Ovary (tissue), 9 donors: ENCODE data around the gene GPR149. TPM values are rescaled to one million over a fixed set of nuclear protein-coding genes. Genes with fewer than 3 reads are reported as not detected.

Experiments
- DNase-seq, 5 donors: peaks; one replicate each; pipeline ENCODE4 v3.0.0-alpha.2; 2019 to 2020
- H3K27ac ChIP-seq, 2 donors: fragments of 200-600 bp; one replicate each; pipeline versions ENCODE4 v1.5.1 to v1.8.0; 2019 to 2022
- H3K27me3 ChIP-seq: fragments of 200-600 bp; one replicate; pipeline ENCODE4 v1.8.0; 2022
- H3K36me3 ChIP-seq: fragments of 200-600 bp; sonication (generic); one replicate; pipeline ENCODE4 v1.5.1; 2019
- H3K4me1 ChIP-seq: one replicate; pipeline ENCODE4 v1.8.1; 2013; ENCODE audit warnings: mild to moderate bottlenecking, moderate library complexity; ENCODE audit not compliant: insufficient read depth
- H3K4me3 ChIP-seq: fragments of 200-600 bp; sonication (generic); one replicate; pipeline ENCODE4 v1.5.1; 2017
- H3K9me3 ChIP-seq, 2 donors: fragments of 200-600 bp in 1 of 2; sonication (generic) in 1 of 2; one replicate each; pipeline versions ENCODE4 v1.5.1 to v1.8.1; 2013 to 2019; ENCODE audit warnings: mild to moderate bottlenecking in 1 of 2, moderate library complexity in 1 of 2
- CTCF ChIP-seq, 3 donors: fragments of 450-650 bp in 2 of 3; fragments of 200-600 bp in 1 of 3; IDR thresholded peaks; one replicate each; pipeline versions ENCODE4 v1.5.1 to v1.8.0; 2016 to 2022; ENCODE audit warnings: antibody characterized with exemption in 3 of 3, mild to moderate bottlenecking in 1 of 3
- EP300 ChIP-seq: sonication (generic); formaldehyde crosslinking; IDR thresholded peaks from one replicate; pipeline ENCODE4 v1.6.1; 2017; ENCODE audit warnings: antibody characterized with exemption
- POLR2A ChIP-seq: fragments of 450-650 bp; IDR thresholded peaks from one replicate; pipeline ENCODE4 v1.6.1; 2017; ENCODE audit warnings: antibody characterized with exemption, mild to moderate bottlenecking, moderate library complexity
- WGBS, 3 donors: extraction: QIAGEN DNeasy Blood & Tissue Kit in 1 of 3; methylation state at CpG; one replicate each; pipeline versions ENCODE4 v1.1.5 to v1.1.7; 2013 to 2017; 5-methylcytosine and 5-hydroxymethylcytosine counted together
- intact Hi-C, 4 donors: fragments of 100-400 bp; cut with DNase I; formaldehyde crosslinking; loops; one replicate each; pipeline versions ENCODE4 v1.11.0 to v1.15.1; 2022 to 2023
- polyA plus RNA-seq, 2 donors: library from polyadenylated mRNA; stranded (reverse); fragments of 200-250 nt in 1 of 2; fragments of 350-450 nt in 1 of 2; fragmentation: Illumina TruSeq in 1 of 2; extraction: RNeasy Lipid Tissue Mini Kit (QIAGEN cat#74804) in 1 of 2; gene quantifications; one replicate each; pipeline ENCODE4 v1.2.3, GENCODE V29; 2013 to 2014
- total RNA-seq, 7 donors: library from RNA; depleted of rRNA in 2 of 7; stranded (reverse); fragments of >200 nt in 2 of 7; fragmentation: NEBNext Ultra II Directional in 3 of 7; extraction: Animal tissue kit (Norgen Biotek cat#: 25700) in 3 of 7; gene quantifications; one replicate each; pipeline versions ENCODE4 v1.1.0 to v1.2.4, GENCODE V29; 2016 to 2023
- donor health status: DM: no; HTN: no; CAD: no; lungs with moderate emphysema.
- donor health status: DM: no; HTN: no; CAD: no.
- donor health status: Bipolar disorder and iron deficiency.
- donor health status: DM: yes; HTN: yes; CAD: no.
- donor health status: DM: no; HTN: no; CAD: no.
- donor health status: DM: yes; HTN: yes; CAD: no.

Gene GPR149
- total and polyA plus RNA-seq, 9 donors = not detected

GRCh38 chr3:154361099-154361498 is 68.9 kb downstream of the GPR149 start:
- no peak for DNase-seq
- H3K4me3 ChIP-seq = no peak overlapping the region
- intact Hi-C loops = no loop called here
- H3K27me3 ChIP-seq = no peaks in the 10 kb centered on the region
- no peak overlapping the region for H3K27ac ChIP-seq
- 58 to 68% (median 61%) methylated on average over 1 of the region's 1 CpG for WGBS, 3 donors
- no peaks in the 10 kb centered on the region for H3K4me1 ChIP-seq
- no peaks in the 10 kb centered on the region for H3K36me3 ChIP-seq
- TF ChIP-seq POLR2A (no peak), EP300 (no peak), CTCF (IDR thresholded peaks at IDR 0.05) (no peak)
- H3K9me3 ChIP-seq = no peaks in the 10 kb centered on the region

- no peaks in the 10 kb centered on the region for H3K36me3 ChIP-seq
- TF ChIP-seq CTCF (IDR thresholded peaks at IDR 0.05) (no peak), EP300 (no peak), POLR2A (no peak)
- no peak for DNase-seq
- intact Hi-C loops = no loop called here
- no peaks in the 10 kb centered on the region for H3K4me1 ChIP-seq
- no peak overlapping the region for H3K27ac ChIP-seq
- no peak overlapping the region for H3K4me3 ChIP-seq
- H3K27me3 ChIP-seq = no peaks in the 10 kb centered on the region
- H3K9me3 ChIP-seq = no peaks in the 10 kb centered on the region
- 9 to 20% (median 15%) methylated on average over 1 of the region's 1 CpG for WGBS, 3 donors
These were observed 74.0 kb downstream of the GPR149 start for GRCh38 chr3:154356009-154356408.

DNA sequence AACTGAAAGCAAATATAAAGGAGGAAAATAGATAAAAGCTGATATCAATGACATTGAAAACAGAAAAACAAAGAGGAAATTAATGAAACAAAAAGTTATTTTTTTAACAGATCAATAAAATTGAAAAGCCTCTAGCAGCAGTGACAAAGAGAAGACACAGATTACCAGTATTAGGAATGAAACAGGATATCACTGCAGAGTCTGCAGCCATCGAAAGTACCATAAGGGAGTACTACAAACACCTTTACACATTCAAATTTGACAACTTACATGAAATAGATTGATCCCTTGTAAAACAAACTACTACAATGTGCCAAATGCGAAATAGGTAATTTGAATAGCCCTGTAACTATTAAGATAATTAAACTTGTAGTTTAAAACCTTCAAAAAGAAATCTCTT is 80.8 kb downstream of the GPR149 start:
- 34 to 55% (median 39%) methylated on average over 2 of the region's 2 CpGs for WGBS, 3 donors
- no peak for TF ChIP-seq CTCF (IDR thresholded peaks at IDR 0.05)
- TF ChIP-seq POLR2A = no peak
- no peak overlapping the region for H3K27ac ChIP-seq
- no peak overlapping the region for H3K4me3 ChIP-seq
- intact Hi-C loops = loop anchor here in 1 of 4 donors (10.0 kb wide), 1 partner anchor 1346 kb away; no protein-coding TSS in a partner anchor
- H3K9me3 ChIP-seq = no peaks in the 10 kb centered on the region
- H3K4me1 ChIP-seq = no peaks in the 10 kb centered on the region
- H3K36me3 ChIP-seq = no peaks in the 10 kb centered on the region
- no peaks in the 10 kb centered on the region for H3K27me3 ChIP-seq
- DNase-seq = no peak

DNA sequence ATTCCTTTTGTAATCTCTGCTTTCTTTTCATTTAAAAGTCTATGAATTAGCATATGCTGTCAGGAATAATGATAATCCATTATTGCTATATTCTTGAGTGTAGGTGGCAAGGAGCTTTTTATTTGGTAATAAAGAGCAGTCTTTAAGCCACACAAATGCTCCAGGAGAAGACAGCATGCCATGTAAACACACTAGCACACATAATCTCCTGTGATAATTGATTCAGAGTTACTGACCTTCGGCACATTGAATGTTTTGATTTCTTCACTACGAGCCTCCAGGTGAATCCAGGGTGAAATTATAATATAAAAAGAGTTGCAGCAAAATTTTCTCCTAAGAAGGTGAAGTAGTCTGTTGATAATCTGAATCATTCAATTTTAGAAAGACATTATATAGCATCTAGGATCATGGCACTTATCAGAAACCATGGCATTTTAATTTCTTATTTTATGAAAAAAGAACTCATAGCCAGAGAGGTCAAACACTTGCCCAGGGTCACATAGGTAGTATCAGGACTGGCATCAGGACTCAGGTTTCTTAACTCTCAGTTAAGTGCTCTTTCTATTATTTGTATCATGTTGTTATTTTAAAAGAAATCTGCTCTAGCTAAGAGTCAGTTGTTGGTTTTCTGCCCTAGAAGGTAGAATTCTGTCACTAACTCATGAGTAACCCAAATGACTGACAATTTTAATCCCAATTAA is 84.4 kb downstream of the GPR149 start:
- no peak for DNase-seq
- Histone ChIP-seq H3K36me3 (no peaks in the 10 kb centered on the region), H3K4me1 (no peaks in the 10 kb centered on the region), H3K9me3 (no peaks in the 10 kb centered on the region), H3K27me3 (no peaks in the 10 kb centered on the region), H3K27ac (no peak overlapping the region), H3K4me3 (no peak overlapping the region)
- WGBS, 3 donors = 58 to 72% (median 58%) methylated on average over 2 of the region's 2 CpGs
- TF ChIP-seq CTCF (IDR thresholded peaks at IDR 0.05) (no peak), EP300 (no peak), POLR2A (no peak)
- intact Hi-C loops = loop anchor here in 1 of 4 donors (10.0 kb wide), 1 partner anchor 1349 kb away; no protein-coding TSS in a partner anchor
